GM12864 (cell line): ENCODE data around the gene IGSF21.

Source experiments
- DNase-seq: peaks from one replicate; pipeline ENCODE4 v3.0.0-alpha.2; 2011; ENCODE audit warnings: low read depth
- H3K4me3 ChIP-seq: 2 replicates; pipeline ENCODE4 v1.5.1; 2011; ENCODE audit warnings: mild to moderate bottlenecking, low read depth, low read length, control low read depth
- CTCF ChIP-seq: IDR thresholded peaks from 2 replicates; pipeline ENCODE4 v1.5.1; 2011; ENCODE audit warnings: low read depth, mild to moderate bottlenecking, moderate library complexity, low read length, control low read depth, inconsistent platforms; ENCODE audit errors: missing control alignments

The IGSF21 gene

GRCh38 chr1:18244762-18245161, 137.2 kb downstream of the IGSF21 start:
- no peak for TF ChIP-seq CTCF
- DNase-seq, result no peak
- H3K4me3 ChIP-seq, result no peak overlapping the region

- no peak overlapping the region for H3K4me3 ChIP-seq
- TF ChIP-seq CTCF, result no peak
These were observed 138.0 kb downstream of the IGSF21 start for GRCh38 chr1:18245647-18246046.

GRCh38 chr1:18246543-18246942, 138.9 kb downstream of the IGSF21 start:
- TF ChIP-seq CTCF, result no peak
- no peak for DNase-seq
- H3K4me3 ChIP-seq, result no peak overlapping the region

More at GRCh38 chr1:18245647-18246046, 138.0 kb downstream of the IGSF21 start:
- no peak for DNase-seq

GRCh38 chr1:18247151-18247550, 139.6 kb downstream of the IGSF21 start:
- TF ChIP-seq CTCF, result no peak
- no peak for DNase-seq
- H3K4me3 ChIP-seq, result no peak overlapping the region

GRCh38 chr1:18249631-18250030, 142.0 kb downstream of the IGSF21 start:
- DNase-seq, result no peak
- H3K4me3 ChIP-seq, result no peak overlapping the region
- TF ChIP-seq CTCF, result no peak

- H3K4me3 ChIP-seq, result no peak overlapping the region
- TF ChIP-seq CTCF, result no peak
- no peak for DNase-seq
These were observed 145.5 kb downstream of the IGSF21 start for GRCh38 chr1:18253093-18253492.
